Stimulated activated CD4-positive, alpha-beta T cell treated with anti-CD3 and anti-CD28 coated beads, Interleukin-2, amount 100 ng/mL, for 24 hours (primary cell): ENCODE results near the gene ZBTB4.

ENCODE experiments used
- DNase-seq, 2 donors: peaks; one replicate each; pipeline ENCODE4 v3.0.0-alpha.2; 2020

ZBTB4 gene

GRCh38 chr17:7417056-7417655 is 62.3 kb downstream of the ZBTB4 start:
- DNase-seq = no peak

GRCh38 chr17:7416323-7416722 is 63.1 kb downstream of the ZBTB4 start:
- DNase-seq = no peak

GRCh38 chr17:7415784-7416183 is 63.6 kb downstream of the ZBTB4 start:
- DNase-seq = no peak

GRCh38 chr17:7414837-7415236 is 64.6 kb downstream of the ZBTB4 start:
- no peak for DNase-seq

- DNase-seq = no peak
Measured at GRCh38 chr17:7413346-7413985, 66.0 kb downstream of the ZBTB4 start.

- DNase-seq = no peak
Measured at GRCh38 chr17:7411427-7411750, 68.0 kb downstream of the ZBTB4 start.

GRCh38 chr17:7410634-7411426 is 68.6 kb downstream of the ZBTB4 start:
- no peak for DNase-seq

GRCh38 chr17:7409716-7410115 is 69.7 kb downstream of the ZBTB4 start:
- DNase-seq = no peak
